Stimulated activated CD4-positive, alpha-beta T cell treated with anti-CD3 and anti-CD28 coated beads, Interleukin-12 subunit alpha, Interleukin-12 subunit beta, amount 100 ng/mL, for 24 hours (primary cell): ENCODE measurements around the gene CTNS.

Source experiments
- DNase-seq, 2 experiments: peaks; one replicate each; pipeline ENCODE4 v3.0.0-alpha.2; 2020; ENCODE audit warnings: low read depth in 2 of 2

CTNS gene

DNA sequence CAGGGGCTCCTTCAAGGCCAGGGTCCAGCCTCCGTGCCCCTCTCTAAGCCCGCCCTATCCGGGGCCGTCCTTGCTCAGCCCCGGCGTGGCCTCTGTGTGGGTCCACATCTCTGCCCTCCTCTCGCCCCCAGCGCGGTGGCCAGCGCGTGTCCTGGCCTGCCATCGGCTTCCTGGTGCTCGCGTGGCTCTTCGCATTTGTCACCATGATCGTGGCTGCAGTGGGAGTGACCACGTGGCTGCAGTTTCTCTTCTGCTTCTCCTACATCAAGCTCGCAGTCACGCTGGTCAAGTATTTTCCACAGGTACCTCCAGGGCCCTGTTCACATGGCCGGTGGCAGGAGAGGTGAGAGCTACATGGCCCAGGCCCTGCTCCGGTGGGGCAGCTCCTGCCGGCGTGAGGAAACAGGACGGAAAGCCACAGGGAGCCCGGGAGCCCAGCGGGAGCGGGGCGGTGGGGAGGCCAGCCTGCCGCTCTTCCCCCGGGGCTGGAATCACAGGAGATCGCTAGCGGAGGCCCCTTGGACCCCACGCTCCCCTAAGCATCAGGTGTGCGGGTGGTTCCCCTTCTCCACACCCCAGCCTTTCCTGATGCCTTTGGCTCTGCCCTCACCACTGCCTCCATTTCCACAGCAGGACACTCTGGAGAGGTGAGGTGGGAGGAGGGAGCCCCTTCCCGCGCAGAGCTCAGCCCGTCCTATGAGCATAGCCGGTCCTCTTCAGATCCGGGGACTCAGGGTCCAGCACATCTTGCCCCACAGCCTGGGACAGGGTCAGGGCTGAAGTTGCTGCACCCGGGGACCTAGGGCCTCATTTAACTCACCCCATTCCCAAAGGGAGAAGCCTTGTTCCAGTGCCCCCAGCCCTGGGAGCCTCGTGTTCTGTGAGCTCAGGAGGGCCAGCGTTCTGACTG lies 21.6 kb downstream of the CTNS start:
- no peak for DNase-seq

DNA sequence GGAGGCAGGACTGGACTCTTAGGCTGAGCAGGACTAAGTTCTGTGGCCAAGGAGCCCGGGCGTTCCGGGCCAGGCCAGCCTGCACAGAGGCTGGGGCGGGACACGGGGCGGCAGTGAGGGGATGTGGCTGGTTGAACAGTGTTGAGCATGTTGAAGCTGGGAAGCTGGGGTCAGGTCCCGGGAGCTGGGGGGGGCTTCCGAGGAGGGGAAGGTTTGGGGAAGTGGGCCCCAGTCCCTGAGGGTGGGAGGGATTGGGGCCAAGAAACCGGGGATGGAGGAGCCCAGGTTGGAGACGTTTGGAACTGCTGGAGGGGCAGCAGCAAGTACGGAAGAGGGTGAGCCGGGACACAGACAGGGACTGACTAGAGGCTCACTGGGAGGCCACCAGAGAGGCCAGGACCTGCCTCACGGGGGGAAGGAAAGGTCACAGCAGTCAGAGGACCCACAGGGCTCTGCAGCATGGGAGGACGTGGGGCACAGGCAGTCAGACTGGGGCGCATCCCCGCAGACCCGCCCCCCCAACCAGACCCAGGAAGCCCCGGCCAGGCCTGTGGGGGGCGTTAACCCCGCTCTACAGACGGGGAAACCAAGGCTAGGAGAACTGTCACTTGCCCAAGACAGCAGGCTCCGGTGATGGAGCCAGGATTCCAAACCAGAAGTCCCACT lies 22.4 kb downstream of the CTNS start:
- DNase-seq: no peak

DNA sequence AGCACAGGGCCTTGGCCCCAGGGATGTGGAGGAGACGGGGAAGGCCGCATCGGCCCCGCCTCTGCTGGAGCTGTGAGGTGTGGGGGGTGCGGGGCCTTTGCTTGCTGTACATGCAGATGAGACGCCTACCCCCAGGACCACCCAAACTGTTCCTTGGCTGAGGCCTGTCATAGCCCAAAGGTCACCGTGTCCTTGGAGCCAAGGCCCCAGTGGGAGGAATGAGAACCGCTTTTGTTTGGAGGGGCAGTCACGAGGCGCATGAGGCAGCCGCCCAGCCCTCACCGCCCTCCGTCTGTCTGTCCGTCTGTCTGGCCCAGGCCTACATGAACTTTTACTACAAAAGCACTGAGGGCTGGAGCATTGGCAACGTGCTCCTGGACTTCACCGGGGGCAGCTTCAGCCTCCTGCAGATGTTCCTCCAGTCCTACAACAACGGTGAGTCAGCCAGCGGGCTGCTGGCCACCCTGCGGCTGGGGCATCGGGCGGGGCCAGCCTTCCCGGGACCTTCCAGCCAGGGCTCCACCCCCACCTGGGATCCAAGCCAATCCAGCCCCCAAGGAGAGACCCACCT lies 23.1 kb downstream of the CTNS start:
- no peak for DNase-seq

DNA sequence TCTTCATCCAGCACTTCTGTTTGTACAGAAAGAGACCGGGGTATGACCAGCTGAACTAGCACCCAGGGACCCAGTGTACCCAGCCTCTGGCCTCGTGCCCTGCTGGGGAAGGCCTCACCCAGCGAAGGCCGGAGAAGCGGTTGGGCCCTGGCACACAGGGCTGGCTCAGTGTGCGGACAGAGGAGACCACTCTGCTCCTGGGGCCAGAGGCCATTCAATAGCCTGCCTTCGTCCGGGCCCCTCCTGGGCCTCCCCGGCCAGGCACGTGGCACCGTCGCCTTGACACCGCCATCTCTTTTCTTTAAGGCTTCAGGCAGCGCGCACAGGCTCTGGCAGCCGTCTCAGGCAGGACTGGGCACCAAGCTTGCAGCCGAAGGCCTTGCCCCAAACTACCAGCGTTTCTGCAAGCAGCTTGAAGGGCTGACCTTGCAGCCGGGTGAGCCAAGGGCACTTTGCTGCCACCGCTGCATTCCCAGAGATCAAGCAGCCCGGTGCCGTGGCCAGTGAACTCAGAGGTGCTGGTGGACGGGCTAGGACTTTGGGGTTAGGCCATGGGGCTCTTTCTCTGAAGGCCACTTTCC lies 23.8 kb downstream of the CTNS start:
- no peak for DNase-seq

DNA sequence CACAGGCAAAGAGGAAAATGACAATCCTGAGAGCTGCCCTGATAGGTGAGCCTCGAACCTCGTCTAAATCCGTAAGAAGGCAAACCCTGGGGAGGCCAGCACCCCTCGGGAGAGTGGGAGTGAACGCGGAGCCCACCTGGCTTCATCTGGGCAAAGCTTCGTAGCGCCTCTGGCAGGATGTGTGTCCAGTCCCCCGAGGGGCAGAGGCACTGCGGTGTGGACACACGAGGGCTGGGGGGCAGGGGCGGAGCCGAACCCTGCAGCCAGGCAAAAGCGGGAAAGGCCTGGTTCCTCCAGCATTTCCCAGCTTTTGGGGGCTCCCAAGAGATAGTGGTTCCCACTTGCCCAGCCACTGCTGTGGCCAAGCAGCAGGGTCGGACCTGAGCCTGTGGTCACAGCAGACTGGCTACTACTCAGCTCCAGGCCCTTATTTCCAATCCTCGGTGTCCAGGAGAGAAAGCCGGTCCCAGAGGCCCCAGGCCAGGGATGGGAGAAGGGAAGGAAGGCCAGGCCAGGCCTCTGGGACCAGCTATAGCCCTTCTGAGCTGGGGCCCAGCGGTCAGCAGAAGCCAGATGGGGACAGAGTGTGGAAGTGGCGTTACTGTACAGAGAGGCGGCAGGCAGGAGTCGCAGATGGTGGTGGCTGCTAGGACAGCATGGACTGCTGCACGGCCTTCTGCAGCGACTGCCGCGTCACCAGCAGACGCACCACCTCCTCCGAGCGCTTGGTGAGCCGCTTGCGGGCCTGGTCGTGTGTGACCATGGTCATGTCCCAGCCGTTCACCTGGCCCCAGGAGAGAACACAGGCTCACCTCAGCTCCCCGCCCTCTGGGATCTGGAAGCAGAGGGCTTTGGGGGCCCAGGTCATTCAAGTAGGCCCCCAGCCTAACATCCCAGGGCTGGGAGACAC lies 26.8 kb downstream of the CTNS start:
- no peak for DNase-seq

DNA sequence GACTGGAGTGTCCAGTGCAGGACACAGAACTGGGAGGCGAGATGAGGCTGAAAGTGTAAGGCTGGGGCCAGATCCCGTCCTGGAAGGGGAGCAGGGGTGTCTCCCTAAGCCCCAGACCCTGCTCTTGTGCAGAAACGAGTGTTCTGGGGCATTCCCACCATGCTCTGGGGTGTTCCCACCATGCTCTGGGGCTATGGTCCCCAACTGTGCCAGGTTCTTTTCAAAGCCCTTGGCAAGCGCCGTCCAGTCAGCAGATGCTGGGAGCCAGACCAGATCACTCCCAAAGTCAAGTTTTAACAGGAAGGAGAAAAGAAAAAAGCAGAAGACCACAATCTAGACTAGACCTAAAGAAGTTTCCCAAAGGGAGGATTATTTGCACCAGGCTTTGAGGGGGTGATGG lies 29.3 kb downstream of the CTNS start:
- DNase-seq: no peak

DNA sequence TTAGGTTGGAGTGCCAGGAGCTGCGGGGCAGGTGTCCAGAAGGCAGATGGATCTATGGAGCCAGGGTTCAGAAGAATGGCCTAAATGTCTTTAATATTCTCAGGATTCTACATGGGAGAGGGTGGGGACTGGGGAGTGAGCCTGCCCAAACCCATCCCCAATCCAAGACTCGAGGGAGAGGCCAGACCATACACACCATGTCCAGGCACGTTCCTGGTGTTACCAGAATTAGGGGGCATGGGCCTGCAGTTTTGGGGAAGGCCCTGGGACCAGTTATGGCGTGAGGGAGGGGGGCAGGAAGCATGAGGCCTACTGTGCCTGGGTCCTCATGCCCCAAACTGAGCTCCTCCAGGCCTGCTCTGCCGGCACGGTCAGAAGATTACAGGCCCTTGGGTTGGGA lies 30.0 kb downstream of the CTNS start:
- no peak for DNase-seq

DNA sequence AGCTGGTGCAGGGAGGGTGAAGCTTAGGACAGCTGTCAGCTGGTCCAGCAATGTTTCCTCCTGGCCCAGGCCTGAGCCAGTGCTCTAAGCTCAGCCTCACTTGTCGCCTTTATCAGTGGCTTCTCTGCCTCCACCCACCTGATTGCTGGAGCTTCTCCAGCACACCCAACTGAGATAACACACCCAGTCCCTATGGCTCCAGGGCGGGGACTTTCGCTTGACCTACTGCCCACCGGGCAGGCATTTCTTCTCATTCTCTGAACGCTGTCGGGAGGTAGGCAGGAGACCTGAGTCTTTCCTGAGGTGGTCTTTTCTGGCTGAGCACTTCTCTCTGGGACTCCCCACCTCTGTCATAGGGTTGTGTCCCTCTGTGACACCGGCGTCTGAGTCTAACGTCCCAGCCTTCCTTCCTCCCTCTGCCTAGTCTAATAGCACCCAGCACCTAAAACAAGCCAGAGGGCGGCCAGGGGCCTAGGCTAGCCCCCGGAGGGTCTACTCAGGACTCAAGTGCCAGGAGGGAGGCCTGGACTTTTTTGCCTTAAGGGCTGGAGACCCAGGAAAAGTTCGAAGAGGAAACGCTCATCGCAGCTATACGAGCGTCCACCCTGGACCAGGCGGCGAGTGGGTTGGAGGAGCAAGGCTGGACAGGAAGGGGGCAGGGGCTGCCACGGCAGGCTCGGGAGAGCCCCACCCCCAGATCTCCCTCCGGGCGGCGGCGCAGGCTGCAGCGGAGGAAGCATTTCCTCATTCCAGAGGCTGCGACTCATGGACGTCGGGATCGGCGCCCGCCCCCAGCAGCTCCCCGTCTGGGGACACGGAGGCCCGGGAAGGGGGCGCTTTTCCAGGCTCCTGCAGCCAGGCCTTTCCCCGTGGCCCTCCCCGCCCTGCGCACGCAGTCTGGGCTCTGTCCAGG lies 31.1 kb downstream of the CTNS start:
- DNase-seq: no peak

DNA sequence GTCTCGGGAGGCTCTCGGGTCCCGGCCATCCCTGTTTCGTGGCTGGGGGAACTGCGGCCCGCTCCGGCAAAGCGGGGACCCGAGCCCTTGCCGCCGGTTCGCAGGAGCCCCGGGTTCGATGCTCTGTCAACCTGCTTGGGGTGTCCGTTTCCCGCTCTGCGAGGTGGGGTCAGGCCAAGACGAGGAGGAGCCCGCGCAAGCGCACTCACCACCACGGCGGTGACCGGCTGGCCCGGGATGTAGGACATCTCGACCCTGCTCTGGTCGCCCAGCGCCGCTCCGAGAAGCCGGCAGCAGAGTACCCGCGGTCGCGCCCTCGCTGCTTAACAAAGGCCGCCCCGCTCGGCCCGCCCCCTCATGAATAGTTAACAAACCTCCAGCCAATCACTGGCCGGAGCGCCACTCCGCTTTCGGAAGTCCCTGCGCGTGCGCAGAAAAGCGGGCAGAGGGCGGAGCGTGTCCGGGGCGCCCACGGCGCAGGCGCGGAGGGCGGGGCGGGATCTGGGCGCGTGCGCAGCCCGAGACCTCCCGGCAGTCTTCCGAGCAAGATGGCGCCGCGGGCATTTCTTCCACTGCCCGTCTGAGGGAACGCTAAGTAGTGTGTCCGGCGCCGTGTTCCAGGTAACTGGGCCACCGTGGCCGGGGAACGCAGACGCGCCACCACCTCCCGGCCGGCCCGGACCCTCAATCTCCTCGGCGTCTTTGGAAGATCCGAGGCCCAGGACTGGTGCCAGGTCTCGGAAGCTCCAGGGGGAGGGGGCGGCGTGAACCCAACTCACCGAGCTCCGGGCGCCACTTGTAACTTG lies 31.9 kb downstream of the CTNS start, which contains the start of the genes EMC6 and TAX1BP3:
Gene EMC6, plus strand, starts transcription at position 534 of the 806 bp plus-strand sequence. CDS start 335 bp downstream, outside the sequence.
Gene TAX1BP3, minus strand, starts transcription at position 300 of the 806 bp plus-strand sequence. Its CDS starts 52 bp downstream, at position 248.
- peak; percentile 96 to 98 for DNase-seq

DNA sequence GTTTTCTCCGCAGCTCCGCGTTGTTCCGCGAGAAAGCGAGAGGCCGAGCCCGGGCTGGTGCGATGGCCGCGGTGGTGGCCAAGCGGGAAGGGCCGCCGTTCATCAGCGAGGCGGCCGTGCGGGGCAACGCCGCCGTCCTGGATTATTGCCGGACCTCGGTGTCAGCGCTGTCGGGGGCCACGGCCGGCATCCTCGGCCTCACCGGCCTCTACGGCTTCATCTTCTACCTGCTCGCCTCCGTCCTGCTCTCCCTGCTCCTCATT lies 32.5 kb downstream of the CTNS start:
- no peak for DNase-seq

DNA sequence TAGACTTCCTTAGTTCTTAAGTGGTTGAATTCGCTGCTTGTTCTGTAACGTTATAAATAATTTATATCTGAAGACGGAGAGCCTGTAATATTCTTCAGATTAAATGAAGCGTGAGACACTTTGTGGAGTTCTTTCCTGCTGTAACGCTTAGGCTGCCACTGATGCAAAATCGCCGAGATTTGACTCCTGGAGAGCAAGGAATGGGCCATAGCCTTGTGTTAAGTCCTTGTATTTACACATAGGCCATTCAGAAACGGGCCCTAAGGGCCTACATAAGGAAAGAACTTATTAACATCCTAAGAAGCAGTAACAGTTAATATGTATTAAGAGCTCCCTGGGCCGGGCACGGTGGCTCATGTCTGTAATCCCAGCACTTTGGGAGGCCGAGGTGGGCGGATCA lies 33.0 kb downstream of the CTNS start:
- no peak for DNase-seq

DNA sequence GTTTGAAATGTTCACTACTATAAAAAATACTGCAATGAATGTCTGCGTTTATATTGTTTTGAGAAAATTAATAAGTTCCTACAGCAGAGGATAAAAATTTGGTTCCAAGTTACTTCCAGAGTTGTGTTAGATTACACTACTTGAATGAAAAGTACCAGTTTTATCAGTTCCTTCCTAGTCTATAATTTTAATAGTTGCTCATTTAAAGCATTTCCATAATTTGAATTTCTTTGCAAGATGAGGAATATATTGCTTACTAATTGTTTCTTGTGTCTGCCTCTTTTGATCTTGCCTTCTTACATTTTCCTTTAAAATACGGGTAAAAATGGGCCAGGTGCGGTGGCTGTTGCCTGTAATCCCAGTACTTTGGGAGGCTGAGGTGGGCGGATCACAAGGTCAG lies 36.0 kb downstream of the CTNS start:
- no peak for DNase-seq

DNA sequence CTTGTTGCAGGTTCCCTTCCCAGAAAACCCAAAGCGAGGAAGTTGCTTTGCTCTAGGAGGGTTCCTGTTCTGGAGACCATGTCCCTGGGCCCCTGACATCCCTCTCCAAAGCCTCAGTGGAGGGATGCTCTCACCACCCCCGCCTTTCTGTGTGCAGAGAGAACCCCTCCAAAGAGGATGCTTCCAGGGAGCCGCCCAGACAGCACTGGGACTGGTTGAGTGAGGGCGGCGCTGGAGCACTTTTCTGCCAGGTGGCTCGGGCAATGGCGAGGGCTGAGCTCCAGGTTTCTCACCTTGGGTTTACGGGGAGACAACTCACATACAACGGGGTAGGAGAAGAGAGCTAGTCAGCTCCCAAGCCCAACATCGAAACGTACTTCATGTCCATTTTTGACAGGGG lies 39.3 kb downstream of the CTNS start:
- DNase-seq: no peak

DNA sequence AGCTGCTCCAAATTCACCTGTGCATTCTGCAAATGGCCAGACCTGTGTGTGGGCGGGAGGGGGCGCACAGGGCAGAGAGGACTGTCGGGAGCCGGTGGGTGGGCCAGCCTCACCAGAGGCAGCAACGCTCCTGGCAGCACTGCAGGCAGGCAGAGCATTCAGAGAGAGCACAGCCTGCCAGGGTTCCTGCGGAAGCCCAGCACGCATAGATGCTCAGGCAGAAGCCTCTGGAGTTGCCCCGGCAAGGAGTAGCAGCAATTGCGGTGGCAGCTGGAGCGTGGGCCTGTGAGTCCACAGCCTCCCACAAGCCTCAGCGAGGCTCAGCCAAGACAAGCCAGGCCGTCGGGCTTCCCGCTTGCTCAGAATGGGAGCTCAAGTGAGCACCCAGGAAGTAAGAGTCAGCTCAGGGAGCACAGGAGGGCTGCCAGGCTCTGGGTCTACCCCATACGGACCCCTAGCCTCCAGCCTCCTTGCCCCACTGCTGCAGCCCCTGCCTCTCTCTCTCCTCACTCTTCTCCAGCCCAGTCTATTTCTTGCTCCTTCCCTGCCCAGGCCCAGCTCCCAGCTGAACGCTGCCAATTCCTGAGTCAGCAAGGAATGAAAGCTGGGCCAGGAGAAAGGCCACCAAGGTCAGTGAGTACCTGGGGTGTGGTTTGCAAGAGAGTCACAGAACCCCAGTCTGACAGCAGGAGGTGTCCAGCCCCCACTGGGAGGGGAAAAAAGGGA lies 41.7 kb downstream of the CTNS start:
- no peak for DNase-seq

DNA sequence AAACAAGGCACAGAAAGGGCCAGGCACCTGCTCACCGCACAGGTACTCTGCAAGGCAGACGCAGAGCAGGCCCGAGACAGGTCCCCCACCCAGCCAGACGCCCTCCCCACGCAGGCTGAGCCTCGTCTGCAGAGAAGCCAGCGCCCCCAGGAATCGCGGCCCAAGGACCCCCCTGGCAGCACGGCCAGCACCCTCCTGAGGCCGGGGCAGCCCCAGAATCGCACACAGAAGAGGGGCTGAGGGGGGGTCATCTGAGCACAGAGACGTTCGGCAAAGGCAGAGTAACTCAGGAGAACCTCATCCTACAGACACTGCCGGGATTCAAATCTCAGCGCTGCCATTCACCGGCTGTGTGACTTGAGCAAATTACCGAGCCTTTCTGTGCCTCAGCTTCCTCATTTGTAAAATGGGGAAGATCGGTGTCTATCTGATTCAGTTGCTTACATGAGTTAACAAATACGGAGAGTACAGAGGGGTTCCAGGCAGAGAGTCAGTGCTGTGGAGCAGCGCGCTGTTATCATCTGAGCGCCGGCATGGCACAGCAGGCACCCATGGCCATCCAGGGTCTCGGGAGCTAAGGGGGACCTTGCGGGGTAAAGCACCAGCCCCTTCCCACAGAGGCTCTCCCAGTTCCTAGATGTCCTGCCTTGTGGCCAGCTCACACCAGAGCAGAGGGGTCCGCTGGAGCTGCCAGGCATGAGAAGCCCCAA lies 42.4 kb downstream of the CTNS start:
- no peak for DNase-seq

DNA sequence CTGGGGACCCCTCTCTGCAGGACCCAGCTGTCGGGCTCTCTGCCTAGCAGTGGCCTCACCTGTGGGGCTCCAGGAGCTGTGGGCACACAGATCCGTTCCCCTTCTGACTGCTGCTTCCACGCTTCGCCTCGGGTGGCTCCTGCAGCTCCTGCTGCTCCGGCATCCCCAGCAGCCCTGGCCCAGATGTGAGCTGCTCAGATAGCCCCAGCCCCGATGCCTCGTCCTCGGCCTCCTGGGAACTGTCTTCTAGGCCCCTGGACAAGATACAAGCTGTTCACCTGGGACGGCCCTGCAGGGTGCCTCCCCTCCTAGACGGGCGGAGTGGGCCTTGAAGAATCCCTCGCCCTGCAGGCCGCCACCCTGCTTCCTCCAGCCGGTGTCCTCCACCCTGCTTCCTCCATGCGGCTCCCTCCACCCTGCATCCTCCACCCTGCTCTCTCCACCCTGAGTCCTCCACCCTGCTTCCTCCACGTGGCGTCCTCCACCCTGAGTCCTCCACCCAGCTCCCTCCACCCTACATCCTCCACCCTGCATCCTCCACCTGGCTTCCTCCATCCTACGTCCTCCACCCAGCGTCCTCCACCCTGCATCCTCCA lies 43.1 kb downstream of the CTNS start:
- no peak for DNase-seq

DNA sequence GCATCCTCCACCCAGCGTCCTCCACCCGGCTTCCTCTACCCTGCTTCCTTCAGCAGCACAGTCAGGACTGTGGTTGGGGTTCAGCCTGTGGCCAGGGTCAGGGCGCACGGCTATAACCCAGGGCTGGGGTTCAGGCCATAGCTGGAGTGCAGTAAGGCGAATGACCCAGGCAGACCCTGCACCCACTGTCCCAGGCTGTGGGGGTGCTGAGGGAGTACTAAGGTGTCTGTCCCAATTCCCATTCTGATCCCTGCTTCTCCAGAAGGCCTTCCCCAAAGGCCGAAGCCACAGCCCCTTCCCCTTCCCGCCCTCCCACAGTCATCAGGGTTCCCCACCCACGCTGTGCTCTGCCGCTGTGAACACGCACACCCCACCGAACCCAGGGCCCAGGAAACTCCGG lies 44.5 kb downstream of the CTNS start:
- DNase-seq: no peak

DNA sequence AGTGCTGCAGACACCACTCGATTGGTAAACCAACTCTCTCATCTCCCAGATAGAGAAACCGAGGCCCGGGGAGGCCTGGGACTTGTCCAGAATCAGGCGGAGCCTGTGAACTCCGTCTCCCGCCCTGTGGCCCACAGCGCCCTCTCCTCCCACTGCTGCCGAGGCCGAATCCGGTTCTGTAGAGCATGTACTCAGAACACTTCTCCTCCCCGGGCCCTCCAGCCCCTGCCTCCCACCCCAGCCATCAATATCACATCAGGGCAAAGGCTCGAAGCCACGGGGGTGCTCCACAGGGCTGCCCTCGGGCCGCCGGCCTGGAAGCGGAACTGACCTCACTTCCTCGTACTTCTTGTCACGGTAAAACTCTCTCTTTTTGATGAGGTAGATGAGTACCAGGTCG lies 45.0 kb downstream of the CTNS start:
- no peak for DNase-seq
